ENCODE results near the gene FUT8.
"Not testable (repeated sequence)": the region's sequence is repeated elsewhere in the genome, so short reads cannot be mapped to it uniquely, and the experiment has no call there.

FUT8 gene

GRCh38 chr14:65632487-65632886 is 220.0 kb downstream of the FUT8 start:
- DNase-seq: no peak

- not testable (repeated sequence) for DNase-seq
These were observed 221.1 kb downstream of the FUT8 start for GRCh38 chr14:65633666-65634065.

- no peak for DNase-seq
These were observed 225.2 kb downstream of the FUT8 start for GRCh38 chr14:65637780-65638179.

- DNase-seq: no peak
These were observed 226.7 kb downstream of the FUT8 start for GRCh38 chr14:65639216-65639615.

- no peak for DNase-seq
These were observed 238.3 kb downstream of the FUT8 start for GRCh38 chr14:65650826-65651225.

- DNase-seq: no peak
These were observed 244.0 kb downstream of the FUT8 start for GRCh38 chr14:65656554-65656953.

- no peak for DNase-seq
These were observed 245.7 kb downstream of the FUT8 start for GRCh38 chr14:65658202-65658601.

- DNase-seq: no peak
These were observed 249.3 kb downstream of the FUT8 start for GRCh38 chr14:65661865-65662264.

- DNase-seq: no peak
These were observed 251.9 kb downstream of the FUT8 start for GRCh38 chr14:65664436-65664835.

- DNase-seq: no peak
These were observed 264.0 kb downstream of the FUT8 start for GRCh38 chr14:65676361-65677014.

GRCh38 chr14:65685572-65685971 is 273.0 kb downstream of the FUT8 start:
- no peak for DNase-seq

- no peak for DNase-seq
These were observed 274.2 kb downstream of the FUT8 start for GRCh38 chr14:65686761-65687160.

GRCh38 chr14:65689070-65689469 is 276.5 kb downstream of the FUT8 start:
- no peak for DNase-seq

GRCh38 chr14:65692566-65692965 is 280.0 kb downstream of the FUT8 start:
- DNase-seq: not testable (repeated sequence)

GRCh38 chr14:65696801-65697200 is 284.3 kb downstream of the FUT8 start:
- DNase-seq: no peak

- no peak for DNase-seq
These were observed 291.0 kb downstream of the FUT8 start for GRCh38 chr14:65703521-65703920.

- no peak for DNase-seq
These were observed 291.5 kb downstream of the FUT8 start for GRCh38 chr14:65703996-65704395.

GRCh38 chr14:65704437-65704836 is 291.9 kb downstream of the FUT8 start:
- DNase-seq: no peak

- DNase-seq: no peak
These were observed 292.3 kb downstream of the FUT8 start for GRCh38 chr14:65704850-65705249.

- DNase-seq: no peak
These were observed 297.0 kb downstream of the FUT8 start for GRCh38 chr14:65709576-65709975.

GRCh38 chr14:65716813-65717212 is 304.3 kb downstream of the FUT8 start:
- not testable (repeated sequence) for DNase-seq

GRCh38 chr14:65717384-65717915 is 304.9 kb downstream of the FUT8 start:
- DNase-seq: not testable (repeated sequence)

- no peak for DNase-seq
These were observed 306.1 kb downstream of the FUT8 start for GRCh38 chr14:65718629-65719028.

GRCh38 chr14:65720171-65720570 is 307.6 kb downstream of the FUT8 start:
- no peak for DNase-seq

- DNase-seq: no peak
These were observed 308.2 kb downstream of the FUT8 start for GRCh38 chr14:65720743-65721142.
